ENCODE measurements around the gene GPC6.

GRCh38 chr13:93927431-93927830, 700.8 kb downstream of the GPC6 start:
- no peak for TF ChIP-seq LEF1 (IDR thresholded peaks at IDR 0.05; ENCODE audit: borderline replicate concordance)
- no peak for TF ChIP-seq FOXM1 (IDR thresholded peaks at IDR 0.05; ENCODE audit: borderline replicate concordance)
- no peak for TF ChIP-seq SP1 (IDR thresholded peaks at IDR 0.05)
